Measurements from ENCODE around the gene PACSIN1.

The PACSIN1 gene

DNA sequence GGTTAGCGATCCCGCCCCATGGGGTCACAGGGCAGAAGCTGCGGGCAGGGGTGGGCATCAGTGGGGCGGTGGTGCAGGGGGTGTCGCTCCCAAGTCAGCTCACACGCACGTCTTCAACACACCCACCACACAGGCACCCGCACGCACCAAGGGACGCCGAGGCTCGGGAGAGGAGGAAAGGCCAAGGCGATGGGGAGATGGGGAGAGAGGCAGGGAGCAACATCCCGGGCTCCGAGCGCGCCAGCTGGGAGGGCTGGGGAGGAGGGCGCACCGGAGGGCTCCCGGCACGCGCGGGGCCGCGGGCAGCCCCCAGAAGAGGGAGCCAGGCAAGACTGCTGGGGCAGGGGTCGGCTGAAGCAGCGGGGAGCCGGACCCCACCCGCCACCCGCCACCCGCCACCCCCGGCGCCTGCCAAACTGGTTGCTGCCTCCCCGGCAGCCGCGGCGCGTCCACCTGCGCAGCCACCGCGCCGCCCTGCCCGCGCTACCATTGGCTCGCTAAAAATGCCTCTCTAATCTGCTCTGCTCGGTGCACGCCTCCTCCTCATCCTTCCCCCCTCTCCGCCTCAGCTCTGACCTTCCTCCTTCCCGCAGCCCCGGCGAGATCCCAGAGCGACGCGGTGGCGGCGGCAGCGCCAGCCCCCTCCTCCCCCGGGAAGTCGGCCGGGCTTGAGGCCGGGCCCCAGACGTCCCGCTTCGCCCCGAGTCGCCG lies at the start of gene PACSIN1:
Gene PACSIN1, plus strand, starts transcription at position 546 of the 711 bp plus-strand sequence. CDS start 60,230 bp downstream, outside the sequence.
- no peak for DNase-seq

- no peak for DNase-seq
Measured at GRCh38 chr6:34416877-34417371, 49.0 kb upstream of the PACSIN1 start.

GRCh38 chr6:34418367-34418766 lies 47.5 kb upstream of the PACSIN1 start:
- DNase-seq, result no peak

DNA sequence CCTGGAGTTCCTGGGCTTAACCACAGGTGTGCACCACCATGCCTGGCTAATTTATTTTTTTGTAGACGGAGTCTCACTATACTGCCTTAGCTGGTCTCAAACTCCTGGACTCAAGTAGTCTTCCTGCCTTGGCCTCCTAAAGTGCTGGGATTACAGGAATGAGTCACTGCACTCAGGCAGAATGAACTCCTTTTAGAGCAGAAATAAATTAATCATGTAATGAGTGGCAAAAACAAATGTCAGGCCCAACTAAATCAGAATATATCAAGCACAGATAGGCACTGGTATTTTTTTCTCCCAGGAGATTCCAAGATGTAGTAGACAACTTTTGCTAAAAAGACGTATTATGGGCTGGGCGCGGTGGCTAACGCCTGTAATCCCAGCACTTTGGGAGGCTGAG lies 42.6 kb upstream of the PACSIN1 start:
- DNase-seq, result no peak

- DNase-seq, result no peak
Measured at GRCh38 chr6:34424200-34425131, 41.4 kb upstream of the PACSIN1 start.

GRCh38 chr6:34425132-34425497 lies 40.8 kb upstream of the PACSIN1 start:
- peak; percentile 13 for DNase-seq

DNA sequence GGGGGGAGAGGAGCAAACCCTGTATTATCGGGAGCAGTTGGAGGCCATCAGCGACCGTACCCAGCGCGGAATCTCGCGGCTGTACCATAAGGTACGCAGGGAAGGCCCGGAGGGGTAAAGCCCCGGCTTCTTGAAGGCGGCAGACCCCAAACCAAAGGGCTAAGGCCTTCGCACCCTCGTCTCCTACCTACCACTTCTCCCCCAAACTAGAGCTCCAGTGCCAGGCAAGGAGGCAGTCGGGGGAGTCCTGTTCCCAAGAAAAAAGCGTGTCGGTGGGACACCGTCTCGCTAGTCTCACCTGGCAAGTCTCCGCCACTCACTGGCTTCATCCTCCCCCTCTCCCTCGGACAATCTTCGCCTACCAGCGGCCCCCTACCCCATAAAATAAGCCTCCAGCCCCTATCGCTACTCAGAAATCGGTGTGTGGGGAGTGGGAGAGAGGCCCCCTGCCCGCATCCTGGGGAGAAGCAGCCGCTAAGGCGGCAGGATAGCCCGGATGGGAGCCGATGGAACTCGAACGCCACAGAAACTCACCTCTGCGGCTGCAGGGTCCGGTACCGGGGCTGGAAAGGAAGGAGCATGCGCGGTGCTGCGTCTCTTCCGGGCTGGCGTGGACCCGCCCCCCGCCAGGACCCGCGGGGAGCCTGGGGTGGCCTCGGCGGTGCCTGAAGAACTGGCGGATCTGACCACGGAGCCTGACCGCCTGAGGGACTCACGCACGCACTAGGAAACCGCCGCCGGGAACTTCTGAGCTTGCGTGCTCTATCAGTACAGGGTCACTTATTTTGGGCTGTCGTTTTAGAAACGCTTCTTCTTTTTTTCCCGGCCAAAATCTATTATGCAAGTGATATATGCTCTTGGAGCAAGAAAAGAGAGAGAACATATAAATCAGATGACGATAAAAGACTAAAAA lies 40.1 kb upstream of the PACSIN1 start, which contains the start of gene RPS10:
Gene RPS10, minus strand, starts transcription at position 572 of the 913 bp plus-strand sequence. CDS start 848 bp downstream, outside the sequence.
- DNase-seq, result peak; percentile 91

GRCh38 chr6:34435916-34436315 lies 30.0 kb upstream of the PACSIN1 start:
- DNase-seq, result no peak

DNA sequence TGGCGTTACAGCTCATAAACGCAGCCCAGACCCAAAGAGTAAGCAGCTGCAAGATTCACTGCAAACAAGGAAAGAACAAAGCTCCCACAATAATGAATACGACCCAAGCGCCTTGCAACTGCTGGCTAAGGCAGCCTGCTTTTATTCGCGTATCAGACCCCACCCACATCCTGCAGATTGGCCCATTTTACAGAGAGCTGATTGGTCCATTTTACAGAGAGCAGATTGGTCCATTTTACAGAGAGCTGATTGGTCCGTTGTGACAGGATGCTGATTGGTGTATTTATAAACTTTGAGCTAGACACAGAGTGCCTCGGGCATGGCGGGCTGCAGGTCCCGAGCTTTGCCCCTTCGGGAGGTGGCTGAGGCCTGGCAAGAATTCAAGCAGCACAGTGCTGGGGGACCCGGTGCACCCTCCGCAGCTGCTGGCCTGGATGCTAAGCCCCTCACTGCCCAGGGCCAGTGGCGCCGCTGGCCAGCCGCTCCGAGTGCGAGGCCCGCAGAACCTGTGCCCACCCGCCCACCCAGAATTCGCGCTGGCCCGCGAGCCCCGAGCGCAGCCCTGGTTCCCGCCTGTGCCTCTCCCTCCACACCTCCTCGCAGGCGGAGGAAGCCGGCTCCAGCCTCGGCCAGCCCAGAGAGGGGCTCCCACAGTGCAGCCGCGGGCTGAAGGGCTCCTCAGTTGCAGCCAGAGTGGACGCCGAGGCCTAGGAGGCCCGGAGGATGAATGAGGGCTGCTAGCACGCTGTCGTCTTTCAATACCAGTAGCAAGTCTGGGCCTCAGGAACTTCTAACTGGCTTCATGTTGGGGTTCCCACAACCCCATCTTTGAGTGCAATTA lies 28.9 kb upstream of the PACSIN1 start:
- DNase-seq, result no peak

GRCh38 chr6:34437644-34437970 lies 28.3 kb upstream of the PACSIN1 start:
- no peak for DNase-seq

DNA sequence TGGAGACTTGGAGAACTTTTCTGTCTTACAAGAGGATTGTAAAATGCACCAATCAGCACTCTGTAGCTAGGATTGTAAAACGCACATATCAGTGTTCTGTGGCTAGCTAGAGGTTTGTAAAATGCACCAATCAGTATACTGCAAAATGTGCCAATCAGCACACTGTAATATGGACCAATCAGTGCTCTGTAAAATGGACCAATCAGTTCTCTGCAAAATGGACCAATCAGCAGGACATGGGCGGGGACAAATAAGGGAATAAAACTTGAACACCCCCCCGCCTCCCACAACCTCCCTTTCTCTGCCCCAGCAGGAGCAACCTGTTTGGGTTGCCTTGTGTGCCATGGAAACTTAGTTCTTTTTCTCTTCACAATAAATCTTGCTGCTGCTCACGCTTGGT lies 27.2 kb upstream of the PACSIN1 start:
- DNase-seq, result no peak

DNA sequence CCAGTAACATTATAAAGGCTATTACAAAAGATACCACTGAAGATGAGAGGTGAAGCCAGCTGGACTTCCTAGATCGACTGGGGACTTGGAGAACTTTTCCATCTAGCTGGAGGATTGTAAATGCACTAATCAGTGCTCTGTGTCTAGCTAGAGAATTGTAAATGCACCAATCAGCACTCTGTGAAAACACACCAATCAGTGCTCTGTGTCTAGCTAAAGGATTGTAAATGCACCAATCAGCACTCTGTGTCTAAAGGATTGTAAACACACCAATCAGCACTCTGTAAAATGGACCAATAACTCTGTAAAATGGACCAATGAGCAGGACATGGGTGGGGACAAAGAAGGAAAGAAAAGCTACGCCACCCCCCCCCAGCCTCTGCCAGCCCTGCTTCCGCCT lies 26.4 kb upstream of the PACSIN1 start:
- no peak for DNase-seq

DNA sequence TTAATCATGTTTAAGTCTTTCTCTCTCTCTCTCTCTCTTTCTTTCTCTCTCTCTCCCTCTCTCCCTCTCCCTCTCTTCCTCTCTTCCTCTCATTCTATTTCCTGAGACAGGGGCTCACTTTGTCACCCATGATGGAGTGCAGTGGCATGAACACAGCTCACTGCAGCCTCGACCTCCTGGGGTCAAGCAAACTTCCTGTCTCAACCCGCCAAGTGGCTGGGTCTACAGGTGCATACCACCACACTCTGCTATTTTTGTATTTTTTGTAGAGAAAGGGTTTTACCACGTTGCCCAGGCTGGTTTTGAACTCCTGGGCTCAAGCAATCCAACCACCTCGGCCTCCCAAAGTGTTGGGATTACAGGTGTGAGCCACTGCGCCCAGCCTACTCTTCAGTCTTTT lies 24.4 kb upstream of the PACSIN1 start:
- DNase-seq, result no peak

GRCh38 chr6:34445313-34445860 lies 20.5 kb upstream of the PACSIN1 start:
- DNase-seq, result no peak

- no peak for DNase-seq
Measured at GRCh38 chr6:34447386-34447785, 18.5 kb upstream of the PACSIN1 start.

GRCh38 chr6:34447910-34448309 lies 18.0 kb upstream of the PACSIN1 start:
- no peak for DNase-seq

GRCh38 chr6:34451192-34451591 lies 14.7 kb upstream of the PACSIN1 start:
- no peak for DNase-seq

DNA sequence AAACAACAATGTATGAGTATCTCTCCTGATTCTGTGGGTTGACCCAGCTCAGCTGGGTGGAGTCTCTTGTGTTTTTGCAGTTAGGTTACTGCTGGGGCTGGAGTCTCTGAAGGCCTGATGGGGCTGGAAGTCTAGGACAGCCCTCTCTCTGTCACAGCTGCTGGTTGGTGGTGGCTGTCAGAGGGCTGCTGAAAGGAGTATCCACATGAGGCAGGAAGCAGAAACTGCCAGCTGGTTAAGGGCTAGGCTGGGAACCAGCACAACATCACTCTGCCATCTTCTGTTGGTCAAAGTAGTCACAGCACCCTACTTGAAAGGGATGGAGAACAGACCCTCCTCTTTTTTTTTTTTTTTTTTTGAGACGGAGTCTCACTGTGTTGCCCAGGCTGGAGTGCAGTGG lies 10.0 kb upstream of the PACSIN1 start:
- DNase-seq, result no peak

DNA sequence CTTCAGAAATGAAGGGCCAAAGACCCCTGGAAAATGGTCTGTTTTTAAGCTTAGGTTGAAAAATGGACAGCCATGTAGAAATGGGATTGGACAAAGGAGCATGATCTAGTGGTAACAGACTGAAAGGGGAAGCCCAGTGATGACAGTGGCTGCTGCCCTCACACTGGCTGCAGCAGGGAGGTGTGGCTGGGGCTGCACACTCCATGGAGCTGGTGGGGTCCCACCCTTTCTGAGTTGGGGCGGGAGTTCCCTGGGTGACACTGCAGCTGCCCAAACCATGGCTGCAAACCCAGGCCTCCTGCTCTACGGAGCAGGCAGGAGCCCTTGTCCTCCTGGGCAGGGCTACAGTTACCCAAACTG lies 8.5 kb upstream of the PACSIN1 start:
- no peak for DNase-seq

DNA sequence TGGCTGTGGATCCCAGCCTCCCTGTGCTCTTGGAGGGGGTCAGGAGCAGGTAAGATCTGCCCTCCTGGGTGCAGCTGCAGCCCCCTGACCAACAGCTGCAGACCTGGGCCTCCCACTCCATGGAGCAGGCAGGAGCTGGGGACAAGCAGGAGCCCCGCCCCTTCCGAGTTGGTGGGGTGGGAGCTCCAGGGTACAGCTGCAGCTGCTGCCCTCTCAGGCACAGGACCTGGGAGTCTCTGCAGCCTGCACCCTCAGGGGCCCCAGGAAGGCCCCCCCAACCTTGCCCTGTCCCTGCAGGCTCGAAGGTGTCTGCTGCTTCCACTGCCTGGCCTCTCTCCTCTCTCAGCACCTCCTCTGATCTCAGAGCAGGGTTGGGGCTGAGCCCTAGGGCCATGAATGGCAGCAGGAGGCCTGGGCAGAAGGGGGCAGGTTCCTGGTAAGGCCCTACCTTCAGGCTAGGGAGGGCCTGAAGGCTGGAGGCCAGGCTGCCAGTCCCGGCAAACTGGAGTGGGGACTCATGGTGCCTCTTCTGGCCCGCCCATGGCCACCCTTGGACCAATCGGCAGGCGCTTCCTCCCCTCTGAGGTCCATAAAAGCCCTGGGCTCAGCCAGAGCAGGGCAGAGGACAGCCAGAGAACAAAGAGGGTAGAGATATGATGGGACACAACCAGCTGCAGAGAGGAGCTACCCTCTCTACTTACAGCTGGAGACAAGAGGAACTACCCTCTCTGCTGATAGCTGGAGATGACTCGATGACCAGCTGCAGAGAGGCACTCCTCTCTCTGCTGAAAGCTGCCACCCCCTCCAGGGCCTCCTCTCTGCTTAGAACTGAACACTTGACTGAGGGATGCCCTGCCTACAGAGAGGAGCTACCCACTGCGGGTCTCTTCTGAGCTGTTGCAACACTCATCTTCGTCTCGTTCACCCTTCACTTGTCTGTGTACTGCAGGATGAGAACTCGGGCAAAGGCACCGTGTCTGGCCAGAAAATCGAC lies 7.8 kb upstream of the PACSIN1 start:
- DNase-seq, result no peak
